ENCODE results near the gene CPHXL.

The CPHXL gene

GRCh38 chr16:75726390-75726789 lies at the start of gene CPHXL:
TSS of gene CPHXL (minus strand) at chr16:75726490. CDS start at chr16:75726442, 48 bp downstream.
- no peak for DNase-seq

GRCh38 chr16:75774197-75774596 lies 47.9 kb upstream of the CPHXL start:
- no peak for DNase-seq

GRCh38 chr16:75770051-75770450 lies 43.8 kb upstream of the CPHXL start:
- no peak for DNase-seq

GRCh38 chr16:75764154-75764768 lies 38.0 kb upstream of the CPHXL start:
- DNase-seq: no peak

- DNase-seq: no peak
These were observed 36.9 kb upstream of the CPHXL start for GRCh38 chr16:75763204-75763603.

- no peak for DNase-seq
These were observed 36.5 kb upstream of the CPHXL start for GRCh38 chr16:75762746-75763145.

- no peak for DNase-seq
These were observed 34.8 kb upstream of the CPHXL start for GRCh38 chr16:75761108-75761507.

GRCh38 chr16:75760018-75760519 lies 33.8 kb upstream of the CPHXL start:
- no peak for DNase-seq

- no peak for DNase-seq
These were observed 31.9 kb upstream of the CPHXL start for GRCh38 chr16:75758215-75758614.

- DNase-seq: no peak
These were observed 27.9 kb upstream of the CPHXL start for GRCh38 chr16:75754141-75754540.

- no peak for DNase-seq
These were observed 24.2 kb upstream of the CPHXL start for GRCh38 chr16:75750528-75750927.

- DNase-seq: no peak
These were observed 20.1 kb upstream of the CPHXL start for GRCh38 chr16:75746359-75746758.

- no peak for DNase-seq
These were observed 19.5 kb upstream of the CPHXL start for GRCh38 chr16:75745823-75746222.

- no peak for DNase-seq
These were observed 19.0 kb upstream of the CPHXL start for GRCh38 chr16:75745242-75745641.

- DNase-seq: no peak
These were observed 16.2 kb upstream of the CPHXL start for GRCh38 chr16:75742424-75743047.

- DNase-seq: no peak
These were observed 7.3 kb upstream of the CPHXL start for GRCh38 chr16:75733305-75734211.

- no peak for DNase-seq
These were observed 6.6 kb upstream of the CPHXL start for GRCh38 chr16:75732871-75733270.

GRCh38 chr16:75727221-75727620 lies 931 bp upstream of the CPHXL start:
- no peak for DNase-seq

GRCh38 chr16:75718452-75718851 lies 7.8 kb downstream of the CPHXL start:
- DNase-seq: no peak

- DNase-seq: no peak
These were observed 11.6 kb downstream of the CPHXL start for GRCh38 chr16:75714661-75715060.

- DNase-seq: no peak
These were observed 15.9 kb downstream of the CPHXL start for GRCh38 chr16:75710344-75710743.

- no peak for DNase-seq
These were observed 23.0 kb downstream of the CPHXL start for GRCh38 chr16:75703306-75703705.

- no peak for DNase-seq
These were observed 24.0 kb downstream of the CPHXL start for GRCh38 chr16:75702242-75702641.

- DNase-seq: no peak
These were observed 24.9 kb downstream of the CPHXL start, which contains the start of gene DUXB for GRCh38 chr16:75701361-75701760. TSS of gene DUXB (minus strand) at chr16:75701461. CDS start at chr16:75701418, 43 bp downstream.
